GM12801 (cell line): ENCODE results near the gene RNF8.

Source experiments
- TF ChIP-seq, protein P1 (sequence below): IDR thresholded peaks from one replicate; pipeline ENCODE4 v1.5.1; 2011; ENCODE audit warnings: control low read depth; ENCODE audit not compliant: insufficient read length; ENCODE audit errors: extremely low read depth

Gene RNF8

DNA sequence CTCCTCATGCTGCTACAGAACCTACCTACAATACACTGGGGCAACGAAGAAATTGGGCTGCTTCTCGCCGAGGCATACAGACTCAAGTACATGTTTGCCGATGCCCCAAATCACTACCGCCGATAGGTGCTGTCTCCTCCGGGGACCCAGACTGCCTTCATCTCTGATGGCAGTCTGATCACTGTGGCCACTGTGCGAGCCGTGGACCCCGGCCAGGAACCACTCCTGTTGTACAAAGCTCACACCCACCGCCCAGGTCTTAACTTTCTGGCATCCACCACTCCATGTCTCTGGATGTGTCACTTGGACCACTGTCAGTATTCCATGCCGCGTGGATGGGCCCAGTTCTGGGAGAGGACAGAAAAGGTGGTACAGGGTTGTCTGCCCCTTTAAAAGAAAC, 22.7 kb upstream of the RNF8 start:
- TF ChIP-seq, protein P1, sequence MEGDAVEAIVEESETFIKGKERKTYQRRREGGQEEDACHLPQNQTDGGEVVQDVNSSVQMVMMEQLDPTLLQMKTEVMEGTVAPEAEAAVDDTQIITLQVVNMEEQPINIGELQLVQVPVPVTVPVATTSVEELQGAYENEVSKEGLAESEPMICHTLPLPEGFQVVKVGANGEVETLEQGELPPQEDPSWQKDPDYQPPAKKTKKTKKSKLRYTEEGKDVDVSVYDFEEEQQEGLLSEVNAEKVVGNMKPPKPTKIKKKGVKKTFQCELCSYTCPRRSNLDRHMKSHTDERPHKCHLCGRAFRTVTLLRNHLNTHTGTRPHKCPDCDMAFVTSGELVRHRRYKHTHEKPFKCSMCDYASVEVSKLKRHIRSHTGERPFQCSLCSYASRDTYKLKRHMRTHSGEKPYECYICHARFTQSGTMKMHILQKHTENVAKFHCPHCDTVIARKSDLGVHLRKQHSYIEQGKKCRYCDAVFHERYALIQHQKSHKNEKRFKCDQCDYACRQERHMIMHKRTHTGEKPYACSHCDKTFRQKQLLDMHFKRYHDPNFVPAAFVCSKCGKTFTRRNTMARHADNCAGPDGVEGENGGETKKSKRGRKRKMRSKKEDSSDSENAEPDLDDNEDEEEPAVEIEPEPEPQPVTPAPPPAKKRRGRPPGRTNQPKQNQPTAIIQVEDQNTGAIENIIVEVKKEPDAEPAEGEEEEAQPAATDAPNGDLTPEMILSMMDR, result no peak

DNA sequence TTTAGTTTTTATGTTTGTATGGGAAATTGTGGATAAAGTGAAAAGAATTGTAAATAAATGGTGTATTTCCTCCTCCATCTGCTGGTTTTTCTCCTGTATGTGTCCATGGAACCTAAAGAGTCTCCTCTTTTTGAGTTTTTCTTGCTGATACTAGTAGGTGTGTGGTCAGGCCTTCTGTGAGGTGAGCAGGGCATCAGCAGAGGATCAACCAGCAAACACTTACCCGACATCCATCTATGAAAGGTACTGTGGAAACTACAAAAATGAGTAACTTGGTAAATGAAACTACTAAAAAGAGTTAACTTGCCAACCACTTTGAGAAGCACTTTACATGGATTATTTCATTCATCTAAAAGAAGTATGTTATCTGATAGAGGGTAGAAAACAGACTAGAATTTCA, 20.9 kb upstream of the RNF8 start:
- TF ChIP-seq, protein P1, result no peak

- TF ChIP-seq, protein P1, result no peak
Observed at GRCh38 chr6:37334047-37334446, 19.7 kb upstream of the RNF8 start.

GRCh38 chr6:37338745-37339255, 15.0 kb upstream of the RNF8 start:
- TF ChIP-seq, protein P1, result no peak

DNA sequence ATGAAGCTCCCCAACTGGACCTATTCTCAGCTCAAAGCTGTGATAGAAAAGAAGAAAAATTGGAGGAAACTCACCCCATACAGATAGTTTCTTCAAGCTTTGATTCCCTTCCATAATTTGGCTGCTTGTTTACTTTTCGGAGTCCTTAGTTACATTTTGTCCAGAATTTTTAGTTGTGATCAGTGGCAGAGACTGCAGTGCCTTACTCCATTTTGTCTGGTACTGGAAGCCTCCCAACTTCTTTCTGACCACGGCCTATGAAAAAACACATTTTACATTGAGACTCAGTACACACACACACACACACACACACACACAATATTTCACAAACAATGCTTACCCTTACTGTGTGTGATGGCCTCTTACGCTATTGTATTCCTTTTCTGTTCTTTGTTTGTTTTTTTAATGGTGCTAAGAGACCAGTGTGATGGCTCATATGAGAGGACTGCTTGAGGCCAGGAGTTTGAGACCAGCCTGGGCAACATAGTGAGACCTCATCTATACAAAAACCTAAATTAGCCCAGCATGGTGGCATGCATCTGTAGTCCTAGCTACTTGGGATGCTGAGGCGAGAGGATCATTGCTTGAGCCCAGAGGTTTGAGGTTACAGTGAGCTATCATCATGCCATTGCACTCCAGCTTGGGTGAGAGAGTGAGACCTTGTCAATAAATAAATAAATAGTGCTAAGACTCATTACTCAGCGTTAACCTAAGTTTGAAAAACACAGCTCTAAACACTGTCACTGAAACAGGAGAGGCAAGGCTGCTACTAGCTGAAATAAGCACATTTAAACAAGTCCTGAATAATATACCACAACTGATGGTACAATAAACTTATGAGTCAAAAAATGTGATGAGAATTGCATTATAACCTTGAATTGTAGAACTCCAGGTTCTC, 13.8 kb upstream of the RNF8 start:
- TF ChIP-seq, protein P1, result no peak

DNA sequence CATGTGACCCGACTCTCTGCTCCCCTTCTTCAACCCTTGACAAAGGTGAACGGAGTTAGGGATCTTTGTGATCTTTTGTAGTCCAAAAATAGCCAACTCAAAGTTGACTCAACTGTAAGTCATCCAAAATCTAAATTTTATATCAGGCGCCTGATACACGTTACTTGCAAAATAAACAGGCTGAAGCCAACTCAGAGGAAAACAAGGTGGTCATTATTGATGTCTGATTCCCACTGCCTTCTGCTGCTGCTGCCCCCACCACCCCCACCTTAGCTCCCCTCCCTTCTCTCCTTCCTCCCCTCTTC, 13.2 kb upstream of the RNF8 start:
- TF ChIP-seq, protein P1, result no peak

GRCh38 chr6:37343248-37343647, 10.5 kb upstream of the RNF8 start:
- TF ChIP-seq, protein P1, result no peak
